Esophagus muscularis mucosa (tissue), 4 donors: ENCODE results near the gene INKA2. TPM values are rescaled to one million over a fixed set of nuclear protein-coding genes. Genes with fewer than 3 reads are reported as not detected.

Experiments
- DNase-seq: peaks from one replicate; pipeline ENCODE4 v3.0.0-alpha.2; 2017; ENCODE audit errors: extremely low spot score
- H3K27ac ChIP-seq, 4 donors: fragments of 200-600 bp; sonication (generic); replicated peaks in 1 of 4; 1 replicate in 3 of 4; 2 replicates in 1 of 4; pipeline ENCODE4 v1.5.1; 2016 to 2019; ENCODE audit warnings: mild to moderate bottlenecking in 1 of 4
- H3K27me3 ChIP-seq, 4 donors: fragments of 200-600 bp; sonication (generic); one replicate each; pipeline versions ENCODE4 v1.5.1 to v1.6.0; 2016 to 2019
- H3K36me3 ChIP-seq, 4 donors: fragments of 200-600 bp; sonication (generic); one replicate each; pipeline ENCODE4 v1.5.1; 2016 to 2019
- H3K4me1 ChIP-seq, 4 donors: fragments of 200-600 bp; sonication (generic); one replicate each; pipeline ENCODE4 v1.5.1; 2016 to 2019
- H3K4me3 ChIP-seq, 4 donors: fragments of 200-600 bp; sonication (generic); 1 replicate in 2 of 4; 2 replicates in 2 of 4; pipeline ENCODE4 v1.5.1; 2016 to 2019; ENCODE audit warnings: mild to moderate bottlenecking in 4 of 4, moderate library complexity in 1 of 4
- H3K9me3 ChIP-seq, 4 donors: fragments of 200-600 bp; sonication (generic); 1 replicate in 3 of 4; 2 replicates in 1 of 4; pipeline ENCODE4 v1.5.1; 2016 to 2019
- EP300 ChIP-seq: sonication (generic); formaldehyde crosslinking; IDR thresholded peaks from one replicate; pipeline ENCODE4 v1.6.1; 2017; ENCODE audit warnings: antibody characterized with exemption
- POLR2A ChIP-seq: fragments of 450-650 bp; IDR thresholded peaks from one replicate; pipeline ENCODE4 v1.6.1; 2017; ENCODE audit warnings: antibody characterized with exemption, moderate library complexity, mild to moderate bottlenecking, low read depth
- POLR2AphosphoS5 ChIP-seq, 2 donors: sonication (generic); formaldehyde crosslinking; IDR thresholded peaks; one replicate each; pipeline ENCODE4 v1.6.1; 2017; ENCODE audit warnings: antibody characterized with exemption in 2 of 2
- WGBS: methylation state at CpG from one replicate; pipeline ENCODE4 v1.1.5; 2018; 5-methylcytosine and 5-hydroxymethylcytosine counted together
- intact Hi-C: fragments of 100-400 bp; cut with DNase I; formaldehyde crosslinking; loops from one replicate; pipeline ENCODE4 v1.15.1; 2023
- total RNA-seq, 4 donors: library from RNA; depleted of rRNA; stranded (reverse); fragments of >200 nt; gene quantifications; one replicate each; pipeline versions ENCODE4 v1.1.0 to v1.2.1, GENCODE V29; 2016
- TF ChIP-seq, protein P1 (sequence below), 3 experiments: fragments of 200-600 bp in 2 of 3; fragments of 450-650 bp in 1 of 3; sonication (generic) in 2 of 3; IDR thresholded peaks; one replicate each; pipeline ENCODE4 v1.5.1; 2017 to 2019; ENCODE audit warnings: antibody characterized with exemption in 3 of 3, mild to moderate bottlenecking in 2 of 3, moderate library complexity in 1 of 3

INKA2 gene
- total RNA-seq, 4 donors from 2014 or later: 4.0 to 10.8 (median 8.5) TPM

- peaks cover 57 to 72% (median 62%) of the 10 kb centered on the region in 4 donors for H3K4me1 ChIP-seq
- 0% methylated on average over 23 of the region's 61 CpGs for WGBS
- TF ChIP-seq EP300 (no peak), POLR2AphosphoS5 (IDR thresholded peaks at IDR 0.05) (peak; percentile 63 to 79)
Measured at GRCh38 chr1:111738436-111739193, 580 bp downstream of the INKA2 start.

GRCh38 chr1:111738133-111738435 lies 1.1 kb downstream of the INKA2 start:
- DNase-seq: no peak
- intact Hi-C loops: no loop called here
- Histone ChIP-seq H3K27ac (peak overlapping the region; percentile 83 to 95 (median 94)), H3K27me3 (no peaks in the 10 kb centered on the region), H3K36me3 (peaks cover 0 to 5% (median 0%) of the 10 kb centered on the region in 4 donors), H3K4me3 (peak overlapping the region; percentile 67 to 79 (median 74)), H3K4me1 (peaks cover 57 to 74% (median 68%) of the 10 kb centered on the region in 4 donors), H3K9me3 (no peaks in the 10 kb centered on the region)
- 12% methylated on average over 9 of the region's 9 CpGs for WGBS
- no peak for TF ChIP-seq POLR2A
- TF ChIP-seq, protein P1, sequence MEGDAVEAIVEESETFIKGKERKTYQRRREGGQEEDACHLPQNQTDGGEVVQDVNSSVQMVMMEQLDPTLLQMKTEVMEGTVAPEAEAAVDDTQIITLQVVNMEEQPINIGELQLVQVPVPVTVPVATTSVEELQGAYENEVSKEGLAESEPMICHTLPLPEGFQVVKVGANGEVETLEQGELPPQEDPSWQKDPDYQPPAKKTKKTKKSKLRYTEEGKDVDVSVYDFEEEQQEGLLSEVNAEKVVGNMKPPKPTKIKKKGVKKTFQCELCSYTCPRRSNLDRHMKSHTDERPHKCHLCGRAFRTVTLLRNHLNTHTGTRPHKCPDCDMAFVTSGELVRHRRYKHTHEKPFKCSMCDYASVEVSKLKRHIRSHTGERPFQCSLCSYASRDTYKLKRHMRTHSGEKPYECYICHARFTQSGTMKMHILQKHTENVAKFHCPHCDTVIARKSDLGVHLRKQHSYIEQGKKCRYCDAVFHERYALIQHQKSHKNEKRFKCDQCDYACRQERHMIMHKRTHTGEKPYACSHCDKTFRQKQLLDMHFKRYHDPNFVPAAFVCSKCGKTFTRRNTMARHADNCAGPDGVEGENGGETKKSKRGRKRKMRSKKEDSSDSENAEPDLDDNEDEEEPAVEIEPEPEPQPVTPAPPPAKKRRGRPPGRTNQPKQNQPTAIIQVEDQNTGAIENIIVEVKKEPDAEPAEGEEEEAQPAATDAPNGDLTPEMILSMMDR (IDR thresholded peaks at IDR 0.05): no peak
- TF ChIP-seq EP300: no peak
- no peak for TF ChIP-seq POLR2AphosphoS5 (IDR thresholded peaks at IDR 0.05)

More at GRCh38 chr1:111738436-111739193, 580 bp downstream of the INKA2 start:
- H3K27me3 ChIP-seq: no peaks in the 10 kb centered on the region
- H3K4me3 ChIP-seq: peak overlapping the region; percentile 67 to 79 (median 74)
- intact Hi-C loops: no loop called here
- no peak for DNase-seq
- H3K36me3 ChIP-seq: peaks cover 0 to 5% (median 0%) of the 10 kb centered on the region in 4 donors
- H3K9me3 ChIP-seq: no peaks in the 10 kb centered on the region
- peak overlapping the region; percentile 83 to 95 (median 94) for H3K27ac ChIP-seq

- DNase-seq: no peak
- no peak for TF ChIP-seq EP300
- TF ChIP-seq, protein P1 (IDR thresholded peaks at IDR 0.05): no peak
- no peak for TF ChIP-seq POLR2AphosphoS5 (IDR thresholded peaks at IDR 0.05)
- no peak for TF ChIP-seq POLR2A
- Histone ChIP-seq H3K27ac (peak overlapping the region; percentile 83 to 95 (median 94)), H3K36me3 (peaks cover 0 to 5% (median 0%) of the 10 kb centered on the region in 4 donors), H3K27me3 (no peaks in the 10 kb centered on the region), H3K4me1 (peaks cover 58 to 80% (median 74%) of the 10 kb centered on the region in 4 donors), H3K4me3 (peak overlapping the region; percentile 67 to 79 (median 74)), H3K9me3 (no peaks in the 10 kb centered on the region)
- 41% methylated on average over 8 of the region's 8 CpGs for WGBS
- intact Hi-C loops: no loop called here
Measured at GRCh38 chr1:111737216-111738132, 1.7 kb downstream of the INKA2 start.

GRCh38 chr1:111736548-111737215 lies 2.5 kb downstream of the INKA2 start:
- Histone ChIP-seq H3K9me3 (no peaks in the 10 kb centered on the region), H3K4me1 (peaks cover 63 to 88% (median 80%) of the 10 kb centered on the region in 4 donors), H3K27me3 (no peaks in the 10 kb centered on the region), H3K27ac (peak overlapping the region; percentile 83 to 95 (median 94)), H3K4me3 (peak overlapping the region in 2 of 4 donors; percentile 71 to 78), H3K36me3 (peaks cover 0 to 5% (median 2%) of the 10 kb centered on the region in 4 donors)
- WGBS: 35% methylated on average over 4 of the region's 4 CpGs
- intact Hi-C loops: no loop called here
- no peak for DNase-seq
- TF ChIP-seq POLR2A: no peak
- TF ChIP-seq, protein P1 (IDR thresholded peaks at IDR 0.05): no peak
